H1 (cell line): Measurements from ENCODE around the gene SH3YL1. TPM values are rescaled to one million over a fixed set of nuclear protein-coding genes. Genes with fewer than 3 reads are reported as not detected.

Experiments
- EGR1 ChIP-seq: IDR thresholded peaks from 2 replicates; pipeline ENCODE4 v1.6.1; 2011; ENCODE audit warnings: low read depth, low read length, borderline replicate concordance
- KDM1A ChIP-seq: fragments of 200-600, 300-600 bp; sonication (generic); IDR thresholded peaks from 2 replicates; pipeline ENCODE4 v1.7.1; 2016; ENCODE audit warnings: mild to moderate bottlenecking, low read length, borderline replicate concordance
- POLR2AphosphoS5 ChIP-seq: IDR thresholded peaks from 2 replicates; pipeline ENCODE4 v1.6.1; 2011; ENCODE audit warnings: low read depth, low read length
- RNF2 ChIP-seq: fragments of 200-900, 300-1000 bp; sonication (generic); IDR thresholded peaks from 2 replicates; pipeline ENCODE4 v1.7.1; 2016; ENCODE audit warnings: borderline replicate concordance, low read depth, mild to moderate bottlenecking, antibody characterized with exemption, low read length; ENCODE audit not compliant: poor library complexity, severe bottlenecking; ENCODE audit errors: missing control alignments
- SIX5 ChIP-seq: IDR thresholded peaks from 2 replicates; pipeline ENCODE4 v1.6.1; 2011; ENCODE audit warnings: mild to moderate bottlenecking, low read depth, low read length
- USF2 ChIP-seq: IDR thresholded peaks from 2 replicates; pipeline ENCODE4 v1.6.1; 2011; ENCODE audit warnings: low read length, improper control_type of control experiment
- polyA plus RNA-seq, 7 experiments: library from polyadenylated mRNA; depleted of rRNA in 3 of 7; stranded (reverse) in 5 of 7; unstranded in 2 of 7; fragments of >200 nt in 5 of 7; fragments of 200-250 nt in 2 of 7; gene quantifications; 1 replicate in 5 of 7; 2 replicates in 1 of 7; 4 replicates in 1 of 7; pipeline versions ENCODE4 v1.2.1 to v1.2.3, GENCODE V29; 2011 to 2013; ENCODE audit warnings: missing spikeins in 2 of 7, mixed read lengths in 2 of 7
- total RNA-seq: library from RNA; stranded (reverse); fragmentation: NEBNext Ultra II Directional; extraction: Animal tissue kit (Norgen Biotek cat#: 25700); gene quantifications from 2 replicates; pipeline ENCODE4 v1.2.1, GENCODE V29; 2021
- TF ChIP-seq, protein P1 (sequence below): IDR thresholded peaks from 2 replicates; pipeline ENCODE4 v1.6.1; 2011; ENCODE audit warnings: low read depth, mild to moderate bottlenecking, low read length; ENCODE audit not compliant: insufficient read depth

The SH3YL1 gene
- total and polyA plus RNA-seq, 2 of the 8 experiments (the other 6 are each of a cell fraction or from before 2014, with no cell fraction given) = 13.6 to 37.2 TPM

GRCh38 chr2:195932-196331 is 67.9 kb downstream of the SH3YL1 start (continued):
- TF ChIP-seq USF2 (no peak), EGR1 (no peak), KDM1A (no peak), SIX5 (no peak), POLR2AphosphoS5 (no peak), RNF2 (no peak)
- TF ChIP-seq, protein P1, sequence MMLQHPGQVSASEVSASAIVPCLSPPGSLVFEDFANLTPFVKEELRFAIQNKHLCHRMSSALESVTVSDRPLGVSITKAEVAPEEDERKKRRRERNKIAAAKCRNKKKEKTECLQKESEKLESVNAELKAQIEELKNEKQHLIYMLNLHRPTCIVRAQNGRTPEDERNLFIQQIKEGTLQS = no peak
